Left hindlimb (tissue), 1 donor: ENCODE data around the gene SF1.
A peak's percentile ranks its signal among the peaks of the same experiment; 100 is the strongest.

Experiments
- DNase-seq: peaks from one replicate; pipeline ENCODE4 v3.0.0-alpha.2; 2018

Gene SF1

GRCh38 chr11:64744544-64745188 is 33.7 kb downstream of the SF1 start:
- DNase-seq: no peak

- no peak for DNase-seq
Observed at GRCh38 chr11:64743591-64744543, 34.5 kb downstream of the SF1 start, which contains the start of gene RASGRP2. Gene RASGRP2, minus strand, starts transcription at chr11:64744142. Its CDS starts 1,276 bp downstream, at chr11:64742866.

GRCh38 chr11:64742889-64743590 is 35.3 kb downstream of the SF1 start:
- peak; percentile 64 for DNase-seq

- no peak for DNase-seq
Observed at GRCh38 chr11:64742087-64742888, 36.1 kb downstream of the SF1 start.

- DNase-seq: no peak
Observed at GRCh38 chr11:64741375-64742086, 36.8 kb downstream of the SF1 start.

- DNase-seq: no peak
Observed at GRCh38 chr11:64739871-64740270, 38.5 kb downstream of the SF1 start.

- no peak for DNase-seq
Observed at GRCh38 chr11:64736654-64737053, 41.7 kb downstream of the SF1 start.

GRCh38 chr11:64735725-64736259 is 42.5 kb downstream of the SF1 start:
- DNase-seq: no peak

GRCh38 chr11:64734811-64735724 is 43.3 kb downstream of the SF1 start:
- DNase-seq: no peak

GRCh38 chr11:64731601-64732000 is 46.7 kb downstream of the SF1 start:
- DNase-seq: no peak

GRCh38 chr11:64729851-64730382 is 48.4 kb downstream of the SF1 start:
- peak; percentile 55 for DNase-seq

GRCh38 chr11:64728757-64729365 is 49.5 kb downstream of the SF1 start:
- DNase-seq: no peak

GRCh38 chr11:64726867-64727530 is 51.3 kb downstream of the SF1 start:
- no peak for DNase-seq

GRCh38 chr11:64726211-64726641 is 52.1 kb downstream of the SF1 start:
- DNase-seq: no peak

- no peak for DNase-seq
Observed at GRCh38 chr11:64724863-64725532, 53.3 kb downstream of the SF1 start.

GRCh38 chr11:64723907-64724862 is 54.2 kb downstream of the SF1 start:
- DNase-seq: no peak
